Ishikawa (cell line): Measurements from ENCODE around the gene DBF4B.

ENCODE experiments used
- CEBPB ChIP-seq: IDR thresholded peaks from 2 replicates; pipeline ENCODE4 v1.6.1; 2012
- CREB1 ChIP-seq: IDR thresholded peaks from 2 replicates; pipeline ENCODE4 v1.6.1; 2012; ENCODE audit warnings: low read depth
- EGR1 ChIP-seq: IDR thresholded peaks from 2 replicates; pipeline ENCODE4 v1.6.1; 2012
- EP300 ChIP-seq: IDR thresholded peaks from 2 replicates; pipeline ENCODE4 v1.6.1; 2012; ENCODE audit warnings: borderline replicate concordance
- FOXM1 ChIP-seq: IDR thresholded peaks from 2 replicates; pipeline ENCODE4 v1.6.1; 2012; ENCODE audit warnings: low read depth, borderline replicate concordance
- MAX ChIP-seq: IDR thresholded peaks from 2 replicates; pipeline ENCODE4 v1.6.1; 2012
- NFIC ChIP-seq: IDR thresholded peaks from 2 replicates; pipeline ENCODE4 v1.6.1; 2012
- RAD21 ChIP-seq: IDR thresholded peaks from 2 replicates; pipeline ENCODE4 v1.6.1; 2012; ENCODE audit warnings: low read depth
- TAF1 ChIP-seq: IDR thresholded peaks from 2 replicates; pipeline ENCODE4 v1.6.1; 2012; ENCODE audit warnings: low read depth, mild to moderate bottlenecking
- TCF12 ChIP-seq: IDR thresholded peaks from 2 replicates; pipeline ENCODE4 v1.6.1; 2012; ENCODE audit warnings: low read depth
- TEAD4 ChIP-seq: IDR thresholded peaks from 2 replicates; pipeline ENCODE4 v1.6.1; 2012
- YY1 ChIP-seq: IDR thresholded peaks from 2 replicates; pipeline ENCODE4 v1.6.1; 2012; ENCODE audit warnings: low read depth
- ZBTB7A ChIP-seq: IDR thresholded peaks from 2 replicates; pipeline ENCODE4 v1.6.1; 2012; ENCODE audit warnings: low read depth
- TF ChIP-seq, protein P1 (sequence below): IDR thresholded peaks from 2 replicates; pipeline ENCODE4 v1.6.1; 2012
- TF ChIP-seq, protein P2 (sequence below): IDR thresholded peaks from 2 replicates; pipeline ENCODE4 v1.6.1; 2012; ENCODE audit warnings: low read depth, mild to moderate bottlenecking

DBF4B gene

GRCh38 chr17:44775136-44775837, 66.8 kb downstream of the DBF4B start:
- TF ChIP-seq, protein P1, sequence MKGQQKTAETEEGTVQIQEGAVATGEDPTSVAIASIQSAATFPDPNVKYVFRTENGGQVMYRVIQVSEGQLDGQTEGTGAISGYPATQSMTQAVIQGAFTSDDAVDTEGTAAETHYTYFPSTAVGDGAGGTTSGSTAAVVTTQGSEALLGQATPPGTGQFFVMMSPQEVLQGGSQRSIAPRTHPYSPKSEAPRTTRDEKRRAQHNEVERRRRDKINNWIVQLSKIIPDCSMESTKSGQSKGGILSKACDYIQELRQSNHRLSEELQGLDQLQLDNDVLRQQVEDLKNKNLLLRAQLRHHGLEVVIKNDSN: peak; percentile 19; the same call in 1 of the 2 replicates
- TF ChIP-seq CREB1 (peak; percentile 50; the same call in 1 of the 2 replicates), TEAD4 (0 out of 2 replicates have a peak, but pooled peaks have one; percentile 18), TAF1 (peak; percentile 27; the same call in 1 of the 2 replicates), MAX (peak; percentile 96), YY1 (peak; percentile 69; the same call in 1 of the 2 replicates), FOXM1 (no peak), RAD21 (no peak)

DNA sequence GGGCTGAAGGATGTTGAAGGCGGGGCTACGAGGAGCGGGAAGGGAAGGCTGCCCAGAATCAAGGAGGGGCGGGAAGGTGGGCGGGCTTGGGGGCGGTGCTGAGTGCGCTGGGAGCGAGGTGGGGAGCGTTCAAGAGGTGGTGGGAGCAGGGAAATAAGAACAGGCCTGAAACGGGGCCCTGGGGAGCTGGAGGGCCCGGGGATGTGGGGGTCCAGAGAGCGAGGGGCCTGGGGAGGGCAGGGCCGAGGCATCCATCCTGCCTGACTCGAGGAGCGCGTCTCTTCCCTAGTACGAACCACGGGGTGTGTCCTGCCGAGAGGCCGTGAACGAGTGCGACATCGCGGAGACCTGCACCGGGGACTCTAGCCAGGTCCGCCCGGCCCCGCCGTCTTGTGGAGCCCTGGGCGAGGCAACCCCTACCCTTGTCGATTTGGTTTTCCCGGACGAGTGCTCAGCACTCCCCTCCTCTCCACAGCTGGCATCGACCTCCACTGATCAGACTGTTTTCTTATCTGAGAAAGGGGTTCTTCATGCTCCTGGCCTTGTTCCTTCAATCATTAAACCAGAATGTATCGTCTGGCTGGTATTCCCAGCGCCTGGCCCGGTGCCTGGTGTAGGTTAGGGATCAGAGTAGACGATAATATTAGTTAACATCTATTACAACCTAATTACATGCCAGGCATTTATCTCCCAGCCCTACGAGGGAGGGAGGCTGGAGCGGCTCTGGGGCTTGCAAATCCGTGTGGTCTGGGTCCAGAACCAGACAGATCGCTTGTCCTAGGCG, 67.6 kb downstream of the DBF4B start:
- TF ChIP-seq, protein P2, sequence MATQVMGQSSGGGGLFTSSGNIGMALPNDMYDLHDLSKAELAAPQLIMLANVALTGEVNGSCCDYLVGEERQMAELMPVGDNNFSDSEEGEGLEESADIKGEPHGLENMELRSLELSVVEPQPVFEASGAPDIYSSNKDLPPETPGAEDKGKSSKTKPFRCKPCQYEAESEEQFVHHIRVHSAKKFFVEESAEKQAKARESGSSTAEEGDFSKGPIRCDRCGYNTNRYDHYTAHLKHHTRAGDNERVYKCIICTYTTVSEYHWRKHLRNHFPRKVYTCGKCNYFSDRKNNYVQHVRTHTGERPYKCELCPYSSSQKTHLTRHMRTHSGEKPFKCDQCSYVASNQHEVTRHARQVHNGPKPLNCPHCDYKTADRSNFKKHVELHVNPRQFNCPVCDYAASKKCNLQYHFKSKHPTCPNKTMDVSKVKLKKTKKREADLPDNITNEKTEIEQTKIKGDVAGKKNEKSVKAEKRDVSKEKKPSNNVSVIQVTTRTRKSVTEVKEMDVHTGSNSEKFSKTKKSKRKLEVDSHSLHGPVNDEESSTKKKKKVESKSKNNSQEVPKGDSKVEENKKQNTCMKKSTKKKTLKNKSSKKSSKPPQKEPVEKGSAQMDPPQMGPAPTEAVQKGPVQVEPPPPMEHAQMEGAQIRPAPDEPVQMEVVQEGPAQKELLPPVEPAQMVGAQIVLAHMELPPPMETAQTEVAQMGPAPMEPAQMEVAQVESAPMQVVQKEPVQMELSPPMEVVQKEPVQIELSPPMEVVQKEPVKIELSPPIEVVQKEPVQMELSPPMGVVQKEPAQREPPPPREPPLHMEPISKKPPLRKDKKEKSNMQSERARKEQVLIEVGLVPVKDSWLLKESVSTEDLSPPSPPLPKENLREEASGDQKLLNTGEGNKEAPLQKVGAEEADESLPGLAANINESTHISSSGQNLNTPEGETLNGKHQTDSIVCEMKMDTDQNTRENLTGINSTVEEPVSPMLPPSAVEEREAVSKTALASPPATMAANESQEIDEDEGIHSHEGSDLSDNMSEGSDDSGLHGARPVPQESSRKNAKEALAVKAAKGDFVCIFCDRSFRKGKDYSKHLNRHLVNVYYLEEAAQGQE: no peak
- TF ChIP-seq MAX (no peak), RAD21 (no peak), EGR1 (no peak), FOXM1 (no peak), TCF12 (no peak), CREB1 (no peak; the same call in 1 of the 2 replicates), EP300 (no peak), TAF1 (no peak; the same call in 1 of the 2 replicates), TEAD4 (no peak), ZBTB7A (no peak), CEBPB (no peak), NFIC (no peak), YY1 (no peak)
- TF ChIP-seq, protein P1: no peak

DNA sequence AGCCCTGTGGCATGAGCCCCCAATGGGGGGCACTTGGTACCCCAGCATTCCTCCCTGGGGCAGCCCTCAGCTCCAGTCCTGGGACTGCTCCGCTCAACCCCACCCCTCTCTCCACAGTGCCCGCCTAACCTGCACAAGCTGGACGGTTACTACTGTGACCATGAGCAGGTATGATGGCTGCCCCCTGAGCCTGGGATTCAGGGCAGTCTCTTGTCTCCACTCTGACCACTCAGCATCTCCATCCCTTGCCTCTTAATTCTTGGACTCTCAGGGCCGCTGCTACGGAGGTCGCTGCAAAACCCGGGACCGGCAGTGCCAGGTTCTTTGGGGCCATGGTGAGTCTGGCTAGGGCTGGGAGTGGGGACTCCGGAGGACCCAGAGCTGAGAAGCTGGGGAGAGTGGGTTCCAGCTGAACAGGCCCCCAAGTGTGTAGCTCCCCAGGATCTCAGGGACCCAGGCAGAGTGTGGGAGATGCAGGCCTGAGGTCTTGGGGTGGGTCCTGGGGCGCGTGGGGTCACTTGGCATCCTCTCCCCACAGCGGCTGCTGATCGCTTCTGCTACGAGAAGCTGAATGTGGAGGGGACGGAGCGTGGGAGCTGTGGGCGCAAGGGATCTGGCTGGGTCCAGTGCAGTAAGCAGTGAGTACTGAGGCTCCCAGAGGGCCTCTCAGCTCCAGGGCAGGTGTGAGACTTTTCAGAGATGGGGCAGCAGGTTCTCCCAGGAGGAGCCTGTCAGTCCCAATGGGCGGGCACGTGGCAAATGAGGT, 68.3 kb downstream of the DBF4B start:
- TF ChIP-seq ZBTB7A (no peak), TEAD4 (no peak), YY1 (no peak), MAX (no peak), EGR1 (no peak), FOXM1 (no peak), CEBPB (no peak), CREB1 (no peak)
- TF ChIP-seq, protein P1: no peak
- TF ChIP-seq, protein P2: no peak
